Spleen (tissue), 11 donors: ENCODE data around the gene NR1I2. TPM values are rescaled to one million over a fixed set of nuclear protein-coding genes. Genes with fewer than 3 reads are reported as not detected.

Source experiments
- DNase-seq: peaks from one replicate; pipeline ENCODE4 v3.0.0-alpha.2; 2020
- H3K27ac ChIP-seq, 8 donors: fragments of 200-600 bp; sonication (generic) in 7 of 8; 1 replicate in 4 of 8; 2 replicates in 4 of 8; pipeline versions ENCODE4 v1.5.0 to v1.8.0; 2016 to 2021; ENCODE audit warnings: inconsistent platforms in 4 of 8, mild to moderate bottlenecking in 4 of 8, moderate library complexity in 1 of 8
- H3K27me3 ChIP-seq, 7 donors: fragments of 200-600 bp; sonication (generic) in 6 of 7; replicated peaks in 1 of 7; 1 replicate in 4 of 7; 2 replicates in 3 of 7; pipeline versions ENCODE4 v1.5.0 to v1.8.0; 2016 to 2021; ENCODE audit warnings: inconsistent platforms in 3 of 7, mild to moderate bottlenecking in 1 of 7
- H3K36me3 ChIP-seq, 6 donors: fragments of 200-600 bp; sonication (generic) in 5 of 6; 1 replicate in 4 of 6; 2 replicates in 2 of 6; pipeline versions ENCODE4 v1.5.0 to v1.8.0; 2016 to 2021; ENCODE audit warnings: inconsistent platforms in 2 of 6
- H3K4me1 ChIP-seq, 6 donors: fragments of 200-600 bp; sonication (generic) in 5 of 6; 1 replicate in 3 of 6; 2 replicates in 3 of 6; pipeline versions ENCODE4 v1.5.0 to v1.8.0; 2016 to 2021; ENCODE audit warnings: inconsistent platforms in 3 of 6
- H3K4me3 ChIP-seq, 8 donors: fragments of 200-600 bp; sonication (generic) in 7 of 8; 1 replicate in 4 of 8; 2 replicates in 4 of 8; pipeline versions ENCODE4 v1.5.0 to v1.8.0; 2016 to 2021; ENCODE audit warnings: inconsistent platforms in 4 of 8, mild to moderate bottlenecking in 4 of 8, moderate library complexity in 2 of 8
- H3K9me3 ChIP-seq, 8 donors: fragments of 200-600 bp; sonication (generic) in 7 of 8; 1 replicate in 4 of 8; 2 replicates in 4 of 8; pipeline versions ENCODE4 v1.5.0 to v1.8.0; 2016 to 2021; ENCODE audit warnings: inconsistent platforms in 4 of 8
- POLR2A ChIP-seq, 3 donors: fragments of 450-650 bp; IDR thresholded peaks; one replicate each; pipeline ENCODE4 v1.5.1; 2017; ENCODE audit warnings: antibody characterized with exemption in 3 of 3, mild to moderate bottlenecking in 1 of 3
- POLR2AphosphoS5 ChIP-seq, 3 donors: sonication (generic); formaldehyde crosslinking; IDR thresholded peaks; one replicate each; pipeline ENCODE4 v1.5.1; 2017; ENCODE audit warnings: antibody characterized with exemption in 3 of 3
- WGBS, 5 donors: extraction: QIAGEN DNeasy Blood & Tissue Kit in 3 of 5; methylation state at CpG; one replicate each; pipeline versions ENCODE4 v1.1.5 to v1.1.7; 2013 to 2018; 5-methylcytosine and 5-hydroxymethylcytosine counted together
- intact Hi-C: fragments of 100-400 bp; cut with DNase I; formaldehyde crosslinking; loops from one replicate; pipeline ENCODE4 v1.15.0; 2023; ENCODE audit warnings: low total_unique reads
- polyA plus RNA-seq, 3 donors: library from polyadenylated mRNA; stranded (reverse); fragments of 200-250 nt; gene quantifications; one replicate each; pipeline ENCODE4 v1.2.1, GENCODE V29; 2013
- total RNA-seq, 7 donors: library from RNA; depleted of rRNA in 3 of 7; stranded (reverse); fragments of >200 nt in 3 of 7; fragmentation: NEBNext Ultra II Directional in 4 of 7; extraction: Animal tissue kit (Norgen Biotek cat#: 25700) in 4 of 7; gene quantifications; one replicate each; pipeline versions ENCODE4 v1.1.0 to v1.2.1, GENCODE V29; 2016 to 2021
- TF ChIP-seq, protein P1 (sequence below), 11 experiments: fragments of 200-600 bp in 7 of 11; fragments of 450-650 bp in 4 of 11; sonication (generic) in 4 of 11; IDR thresholded peaks in 8 of 11; conservative IDR thresholded peaks in 3 of 11; 1 replicate in 7 of 11; 2 replicates in 4 of 11; pipeline versions ENCODE4 v1.4.0 to v1.8.0; 2016 to 2021; ENCODE audit warnings: antibody characterized with exemption in 11 of 11, inconsistent platforms in 4 of 11, mild to moderate bottlenecking in 1 of 11
- donor health status: healthy with polysubstance abuse.
- donor health status: DM: no; HTN: no; CAD: no; lungs with moderate emphysema.
- donor health status: DM: no; HTN: no; CAD: no.
- donor health status: Bipolar disorder and iron deficiency.
- donor health status: healthy.
- donor health status: DM: no; HTN: no; CAD: no.
- donor health status: DM: yes; HTN: yes; CAD: no.

NR1I2 gene
- total and polyA plus RNA-seq, 10 donors, result 0.26 to 1.1 (median 0.55) TPM; not detected in 1

DNA sequence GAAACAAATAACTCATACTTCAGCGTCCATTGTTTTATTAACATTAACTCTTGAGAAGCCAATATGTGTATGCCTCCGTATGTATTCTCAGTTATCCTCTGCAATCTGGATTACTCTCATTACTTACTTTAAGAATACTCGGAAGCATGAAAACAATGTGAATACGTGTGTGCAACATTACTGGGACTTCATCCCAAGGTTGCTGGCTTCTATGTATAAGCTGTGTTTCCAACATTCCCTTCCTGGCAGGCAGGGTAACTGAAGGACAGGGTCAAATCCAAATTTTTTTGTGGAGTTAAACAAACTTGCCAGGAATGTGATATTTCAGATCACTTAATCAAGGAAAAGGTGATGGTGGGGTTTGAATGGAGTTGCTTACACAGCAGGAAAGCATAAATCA is 34.5 kb upstream of the NR1I2 start:
- no peaks in the 10 kb centered on the region for H3K27me3 ChIP-seq
- TF ChIP-seq POLR2A (IDR thresholded peaks at IDR 0.05) (no peak), POLR2AphosphoS5 (IDR thresholded peaks at IDR 0.05) (peak in 1 of 3 donors; percentile 72)
- peak overlapping the region; percentile 8 to 59 (median 24) for H3K4me3 ChIP-seq
- no peaks in the 10 kb centered on the region for H3K9me3 ChIP-seq
- H3K27ac ChIP-seq, result peak overlapping the region; percentile 17 to 85 (median 68)
- H3K4me1 ChIP-seq, result peaks cover 0 to 5% (median 0%) of the 10 kb centered on the region in 6 donors
- 67 to 83% (median 69%) methylated on average over 4 of the region's 4 CpGs for WGBS, 5 donors
- intact Hi-C loops, result no loop called here
- no peak for DNase-seq
- H3K36me3 ChIP-seq, result peaks cover 0 to 15% (median 0%) of the 10 kb centered on the region in 6 donors

DNA sequence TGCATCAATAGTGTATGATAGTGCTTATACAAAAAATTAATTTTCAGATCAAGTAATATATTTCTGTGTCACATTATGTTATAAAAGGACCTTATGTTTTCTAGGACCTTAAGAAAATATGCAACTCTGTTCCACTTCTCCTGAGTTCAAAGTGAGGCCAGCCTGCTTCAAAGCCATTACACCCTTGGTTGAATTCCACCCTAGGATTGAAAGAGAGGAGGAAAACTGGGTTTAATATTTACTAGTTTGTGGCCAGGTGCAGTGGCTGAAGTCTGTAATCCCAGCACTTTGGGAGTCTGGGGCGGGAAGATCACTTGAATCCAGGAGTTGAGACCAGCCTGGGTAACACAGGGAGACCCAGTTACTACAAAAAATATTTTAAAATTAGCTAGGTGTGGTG is 32.9 kb upstream of the NR1I2 start:
- H3K4me1 ChIP-seq, result peaks cover 0 to 4% (median 0%) of the 10 kb centered on the region in 6 donors
- DNase-seq, result no peak
- peaks cover 0 to 13% (median 11%) of the 10 kb centered on the region in 8 donors for H3K9me3 ChIP-seq
- intact Hi-C loops, result no loop called here
- WGBS, 5 donors, result 68 to 97% (median 88%) methylated on average over 1 of the region's 1 CpG
- H3K27ac ChIP-seq, result peak overlapping the region; percentile 3 to 85 (median 66)
- peak overlapping the region in 7 of 8 donors; percentile 16 to 59 (median 27) for H3K4me3 ChIP-seq
- peaks cover 0 to 32% (median 3%) of the 10 kb centered on the region in 6 donors for H3K36me3 ChIP-seq
- TF ChIP-seq POLR2AphosphoS5 (IDR thresholded peaks at IDR 0.05) (no peak), POLR2A (IDR thresholded peaks at IDR 0.05) (no peak)
- TF ChIP-seq, protein P1, sequence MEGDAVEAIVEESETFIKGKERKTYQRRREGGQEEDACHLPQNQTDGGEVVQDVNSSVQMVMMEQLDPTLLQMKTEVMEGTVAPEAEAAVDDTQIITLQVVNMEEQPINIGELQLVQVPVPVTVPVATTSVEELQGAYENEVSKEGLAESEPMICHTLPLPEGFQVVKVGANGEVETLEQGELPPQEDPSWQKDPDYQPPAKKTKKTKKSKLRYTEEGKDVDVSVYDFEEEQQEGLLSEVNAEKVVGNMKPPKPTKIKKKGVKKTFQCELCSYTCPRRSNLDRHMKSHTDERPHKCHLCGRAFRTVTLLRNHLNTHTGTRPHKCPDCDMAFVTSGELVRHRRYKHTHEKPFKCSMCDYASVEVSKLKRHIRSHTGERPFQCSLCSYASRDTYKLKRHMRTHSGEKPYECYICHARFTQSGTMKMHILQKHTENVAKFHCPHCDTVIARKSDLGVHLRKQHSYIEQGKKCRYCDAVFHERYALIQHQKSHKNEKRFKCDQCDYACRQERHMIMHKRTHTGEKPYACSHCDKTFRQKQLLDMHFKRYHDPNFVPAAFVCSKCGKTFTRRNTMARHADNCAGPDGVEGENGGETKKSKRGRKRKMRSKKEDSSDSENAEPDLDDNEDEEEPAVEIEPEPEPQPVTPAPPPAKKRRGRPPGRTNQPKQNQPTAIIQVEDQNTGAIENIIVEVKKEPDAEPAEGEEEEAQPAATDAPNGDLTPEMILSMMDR (IDR thresholded peaks at IDR 0.05 in 8 of 11, conservative IDR thresholded peaks at IDR 0.05 in 3 of 11), result no peak
- no peaks in the 10 kb centered on the region for H3K27me3 ChIP-seq

DNA sequence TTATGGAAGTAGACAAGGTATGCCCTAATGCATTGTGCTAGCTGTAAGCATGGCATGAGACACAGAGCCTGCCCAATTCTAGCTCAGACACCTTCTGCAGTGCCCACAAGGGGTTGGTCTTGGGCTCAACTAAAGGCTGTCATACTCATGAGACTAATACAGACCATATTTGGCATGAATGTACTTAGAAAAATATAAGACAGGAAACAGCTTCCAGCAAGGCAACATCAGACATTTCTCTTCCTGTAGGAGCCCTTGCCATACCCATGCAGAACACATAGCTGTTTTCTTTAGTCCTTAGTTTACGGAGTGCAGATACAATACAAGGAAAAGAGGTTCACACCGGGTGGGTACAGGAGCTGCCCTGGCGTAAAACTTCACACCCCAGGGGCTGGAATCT is 30.5 kb upstream of the NR1I2 start:
- Histone ChIP-seq H3K9me3 (peaks cover 0 to 29% (median 21%) of the 10 kb centered on the region in 8 donors), H3K4me3 (peak overlapping the region in 2 of 8 donors; percentile 1), H3K36me3 (peaks cover 0 to 50% (median 9%) of the 10 kb centered on the region in 6 donors), H3K4me1 (no peaks in the 10 kb centered on the region), H3K27ac (peak overlapping the region in 1 of 8 donors; percentile 22), H3K27me3 (no peaks in the 10 kb centered on the region)
- intact Hi-C loops, result no loop called here
- DNase-seq, result no peak
- 81 to 92% (median 83%) methylated on average over 3 of the region's 3 CpGs for WGBS, 5 donors
- TF ChIP-seq POLR2A (IDR thresholded peaks at IDR 0.05) (no peak), POLR2AphosphoS5 (IDR thresholded peaks at IDR 0.05) (no peak)
- TF ChIP-seq, protein P1 (IDR thresholded peaks at IDR 0.05 in 8 of 11, conservative IDR thresholded peaks at IDR 0.05 in 3 of 11), result no peak

DNA sequence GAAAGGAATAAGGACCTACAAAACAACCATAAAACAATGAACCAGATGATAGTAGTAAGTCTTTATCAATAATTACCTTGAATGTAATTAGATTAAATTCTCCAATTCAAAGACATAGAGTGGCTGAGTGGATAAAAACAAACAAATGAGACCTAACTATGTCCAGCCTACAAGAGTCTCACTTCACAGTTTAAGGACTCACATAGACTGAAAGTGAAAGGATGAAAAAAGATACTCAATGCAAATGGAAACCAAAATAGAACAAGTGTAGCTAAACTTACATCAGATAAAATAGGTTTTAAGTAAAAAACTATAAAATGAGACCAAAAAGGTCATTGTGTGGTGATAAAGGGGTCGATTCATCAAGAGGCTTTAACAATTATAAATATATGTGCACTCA is 21.9 kb upstream of the NR1I2 start:
- Histone ChIP-seq H3K27ac (no peak overlapping the region), H3K4me1 (no peaks in the 10 kb centered on the region), H3K9me3 (peaks cover 0 to 19% (median 5%) of the 10 kb centered on the region in 8 donors), H3K36me3 (peaks cover 0 to 11% (median 2%) of the 10 kb centered on the region in 6 donors), H3K4me3 (no peak overlapping the region), H3K27me3 (no peaks in the 10 kb centered on the region)
- intact Hi-C loops, result no loop called here
- WGBS, 5 donors, result 73 to 86% (median 81%) methylated on average over 1 of the region's 1 CpG
- TF ChIP-seq POLR2AphosphoS5 (IDR thresholded peaks at IDR 0.05), result no peak
- TF ChIP-seq POLR2A (IDR thresholded peaks at IDR 0.05), result no peak
- TF ChIP-seq, protein P1 (IDR thresholded peaks at IDR 0.05 in 8 of 11, conservative IDR thresholded peaks at IDR 0.05 in 3 of 11), result no peak
- no peak for DNase-seq
